ENCODE data around the gene MPPED2. TPM values are rescaled to one million over a fixed set of nuclear protein-coding genes. Genes with fewer than 3 reads are reported as not detected.

Gene MPPED2
- total and polyA plus RNA-seq, 12 donors, result 2.2 to 15.1 (median 10.4) TPM

- DNase-seq, result no peak
- H3K27ac ChIP-seq, result no peak overlapping the region
- ATAC-seq, result no peak
- H3K27me3 ChIP-seq, result no peaks in the 10 kb centered on the region
- 42 to 100% methylated on average over 1 of the region's 1 CpG for whole genome bisulfite sequencing, 2 donors
- H3K36me3 ChIP-seq, result no peaks in the 10 kb centered on the region
- H3K4me1 ChIP-seq, result peaks cover 0 to 9% (median 0%) of the 10 kb centered on the region in 9 donors
- TF ChIP-seq, protein P1, sequence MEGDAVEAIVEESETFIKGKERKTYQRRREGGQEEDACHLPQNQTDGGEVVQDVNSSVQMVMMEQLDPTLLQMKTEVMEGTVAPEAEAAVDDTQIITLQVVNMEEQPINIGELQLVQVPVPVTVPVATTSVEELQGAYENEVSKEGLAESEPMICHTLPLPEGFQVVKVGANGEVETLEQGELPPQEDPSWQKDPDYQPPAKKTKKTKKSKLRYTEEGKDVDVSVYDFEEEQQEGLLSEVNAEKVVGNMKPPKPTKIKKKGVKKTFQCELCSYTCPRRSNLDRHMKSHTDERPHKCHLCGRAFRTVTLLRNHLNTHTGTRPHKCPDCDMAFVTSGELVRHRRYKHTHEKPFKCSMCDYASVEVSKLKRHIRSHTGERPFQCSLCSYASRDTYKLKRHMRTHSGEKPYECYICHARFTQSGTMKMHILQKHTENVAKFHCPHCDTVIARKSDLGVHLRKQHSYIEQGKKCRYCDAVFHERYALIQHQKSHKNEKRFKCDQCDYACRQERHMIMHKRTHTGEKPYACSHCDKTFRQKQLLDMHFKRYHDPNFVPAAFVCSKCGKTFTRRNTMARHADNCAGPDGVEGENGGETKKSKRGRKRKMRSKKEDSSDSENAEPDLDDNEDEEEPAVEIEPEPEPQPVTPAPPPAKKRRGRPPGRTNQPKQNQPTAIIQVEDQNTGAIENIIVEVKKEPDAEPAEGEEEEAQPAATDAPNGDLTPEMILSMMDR (IDR thresholded peaks at IDR 0.05), result no peak
- intact Hi-C loops (cut with DNase I), result no loop called here
- H3K9me3 ChIP-seq, result no peaks in the 10 kb centered on the region
- no peak overlapping the region for H3K4me3 ChIP-seq
These were observed 39.8 kb downstream of the MPPED2 start for GRCh38 chr11:30546334-30546733.

DNA sequence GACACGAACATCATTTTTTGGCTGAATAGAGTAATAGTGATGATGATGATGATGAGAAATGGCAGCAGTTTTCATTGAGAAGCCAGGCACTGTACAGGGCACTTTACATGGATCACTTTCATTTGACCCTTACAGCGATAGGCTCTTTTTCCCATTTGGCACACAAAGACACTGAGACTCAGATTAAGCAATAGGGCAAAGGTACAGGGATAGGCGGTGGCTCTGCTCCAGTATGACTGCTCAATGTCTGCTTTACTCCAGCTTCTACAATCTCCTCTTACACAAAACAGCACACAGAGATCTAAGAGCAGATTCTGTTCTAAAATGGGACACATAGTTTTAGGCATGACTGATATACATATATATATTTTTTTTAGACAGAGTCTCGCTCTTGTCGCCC lies 40.6 kb downstream of the MPPED2 start:
- no peaks in the 10 kb centered on the region for H3K27me3 ChIP-seq
- H3K36me3 ChIP-seq, result no peaks in the 10 kb centered on the region
- H3K27ac ChIP-seq, result no peak overlapping the region
- peaks cover 0 to 9% (median 0%) of the 10 kb centered on the region in 9 donors for H3K4me1 ChIP-seq
- ATAC-seq (peak in 2 of 8 donors; percentile 51 to 55), DNase-seq (no peak)
- 90 to 93% methylated on average over 5 of the region's 5 CpGs for WGBS, 2 donors
- intact Hi-C loops (cut with DNase I), result no loop called here
- TF ChIP-seq, protein P1 (IDR thresholded peaks at IDR 0.05), result no peak
- no peak overlapping the region for H3K4me3 ChIP-seq
- H3K9me3 ChIP-seq, result no peaks in the 10 kb centered on the region

DNA sequence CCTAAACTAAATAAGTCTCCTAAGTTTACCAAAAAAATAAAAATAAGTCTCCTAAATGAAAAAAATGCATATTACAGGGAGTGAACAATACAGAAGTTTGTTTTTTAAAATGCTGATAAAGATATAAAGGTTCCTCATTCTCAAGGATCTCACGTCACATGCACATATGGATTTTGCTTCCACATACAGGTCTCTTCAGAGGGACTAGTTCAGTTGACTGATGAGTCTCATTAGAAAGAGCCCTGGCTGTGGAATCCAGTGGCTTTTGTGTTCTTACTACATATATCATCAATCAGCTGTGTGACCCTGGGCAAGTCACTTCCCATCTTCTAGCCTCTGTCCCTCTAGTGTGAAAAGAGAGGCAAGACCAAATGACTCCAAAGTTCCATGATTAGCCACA lies 43.1 kb downstream of the MPPED2 start:
- Histone ChIP-seq H3K27me3 (no peaks in the 10 kb centered on the region), H3K36me3 (no peaks in the 10 kb centered on the region), H3K27ac (no peak overlapping the region), H3K9me3 (no peaks in the 10 kb centered on the region), H3K4me3 (no peak overlapping the region), H3K4me1 (peaks cover 0 to 9% (median 1%) of the 10 kb centered on the region in 9 donors)
- TF ChIP-seq, protein P1 (IDR thresholded peaks at IDR 0.05), result no peak
- ATAC-seq, result no peak
- intact Hi-C loops (cut with DNase I), result no loop called here
- DNase-seq, result no peak
- WGBS, 2 donors, result 93 to 95% methylated on average over 1 of the region's 1 CpG

DNA sequence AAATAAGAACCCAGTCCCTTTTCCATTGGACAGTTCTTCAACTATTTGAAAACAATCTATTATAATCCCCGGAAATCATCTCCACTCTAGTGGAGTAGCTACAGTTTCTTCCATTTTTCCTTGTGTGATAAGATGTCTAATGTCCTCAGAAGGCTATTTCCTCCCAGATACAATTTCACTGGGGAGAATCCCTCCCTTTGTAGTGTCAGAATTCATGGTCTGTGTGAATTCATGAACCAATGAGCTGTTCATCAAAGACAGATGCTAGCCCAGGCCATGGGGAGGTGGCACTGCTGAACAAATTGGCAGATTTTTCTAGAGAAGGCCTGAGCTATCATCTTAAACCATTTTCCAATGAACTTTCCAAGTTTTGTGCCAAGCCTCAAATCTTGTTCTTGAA lies 45.4 kb downstream of the MPPED2 start:
- ATAC-seq, result no peak
- H3K27ac ChIP-seq, result no peak overlapping the region
- DNase-seq, result no peak
- 94 to 95% methylated on average over 1 of the region's 1 CpG for WGBS, 2 donors
- TF ChIP-seq, protein P1 (IDR thresholded peaks at IDR 0.05), result no peak
- H3K27me3 ChIP-seq, result no peaks in the 10 kb centered on the region
- H3K4me3 ChIP-seq, result no peak overlapping the region
- peaks cover 0 to 1% (median 0%) of the 10 kb centered on the region in 9 donors for H3K36me3 ChIP-seq
- H3K4me1 ChIP-seq, result peaks cover 0 to 20% (median 7%) of the 10 kb centered on the region in 9 donors
- intact Hi-C loops (cut with DNase I), result no loop called here
- H3K9me3 ChIP-seq, result no peaks in the 10 kb centered on the region

Data from heart right ventricle (tissue), 16 donors.